MM.1S (cell line): ENCODE data around the gene INTS4.

Experiments used
- EZH2 ChIP-seq: fragments of 300-600 bp; sonication (generic); optimal IDR thresholded peaks from 2 replicates; pipeline ENCODE3; 2017; ENCODE audit warnings: low read depth, mild to moderate bottlenecking, antibody characterized with exemption, low read length, mixed read lengths
- EZH2phosphoT487 ChIP-seq: fragments of 300-600 bp; sonication (generic); IDR thresholded peaks from 2 replicates; pipeline ENCODE4 v1.6.1; 2018; ENCODE audit warnings: antibody characterized with exemption, low read length
- TF ChIP-seq, protein P1 (sequence below): fragments of 300-600 bp; sonication (generic); IDR thresholded peaks from 2 replicates; pipeline ENCODE4 v1.5.1; 2016; ENCODE audit warnings: antibody characterized with exemption, low read length, mixed read lengths

DNA sequence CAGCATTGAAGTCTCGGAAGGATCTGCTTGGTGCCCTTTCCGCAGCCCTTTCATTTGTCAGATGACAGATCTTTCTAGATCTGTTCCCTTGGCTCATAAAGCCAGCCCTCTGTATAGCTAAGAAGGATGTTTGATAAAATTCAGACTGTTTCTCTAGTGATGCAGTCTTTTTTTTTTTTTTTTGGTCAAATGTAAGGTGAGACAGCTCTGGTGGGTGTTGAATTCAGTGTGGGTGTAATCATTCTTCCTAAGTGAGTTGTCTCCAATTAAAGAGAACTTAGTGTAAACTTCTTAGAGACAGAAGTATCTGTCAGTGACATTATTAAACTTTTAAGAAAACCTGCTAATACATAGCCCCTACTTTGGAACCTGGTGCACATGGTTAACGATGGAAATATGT is 120.3 kb downstream of the INTS4 start:
- TF ChIP-seq, protein P1, sequence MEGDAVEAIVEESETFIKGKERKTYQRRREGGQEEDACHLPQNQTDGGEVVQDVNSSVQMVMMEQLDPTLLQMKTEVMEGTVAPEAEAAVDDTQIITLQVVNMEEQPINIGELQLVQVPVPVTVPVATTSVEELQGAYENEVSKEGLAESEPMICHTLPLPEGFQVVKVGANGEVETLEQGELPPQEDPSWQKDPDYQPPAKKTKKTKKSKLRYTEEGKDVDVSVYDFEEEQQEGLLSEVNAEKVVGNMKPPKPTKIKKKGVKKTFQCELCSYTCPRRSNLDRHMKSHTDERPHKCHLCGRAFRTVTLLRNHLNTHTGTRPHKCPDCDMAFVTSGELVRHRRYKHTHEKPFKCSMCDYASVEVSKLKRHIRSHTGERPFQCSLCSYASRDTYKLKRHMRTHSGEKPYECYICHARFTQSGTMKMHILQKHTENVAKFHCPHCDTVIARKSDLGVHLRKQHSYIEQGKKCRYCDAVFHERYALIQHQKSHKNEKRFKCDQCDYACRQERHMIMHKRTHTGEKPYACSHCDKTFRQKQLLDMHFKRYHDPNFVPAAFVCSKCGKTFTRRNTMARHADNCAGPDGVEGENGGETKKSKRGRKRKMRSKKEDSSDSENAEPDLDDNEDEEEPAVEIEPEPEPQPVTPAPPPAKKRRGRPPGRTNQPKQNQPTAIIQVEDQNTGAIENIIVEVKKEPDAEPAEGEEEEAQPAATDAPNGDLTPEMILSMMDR: no peak
- no peak for TF ChIP-seq EZH2
- no peak for TF ChIP-seq EZH2phosphoT487
